ENCODE data around the gene PMEPA1. TPM values are rescaled to one million over a fixed set of nuclear protein-coding genes. Genes with fewer than 3 reads are reported as not detected.

PMEPA1 gene
- total and polyA plus RNA-seq, 2 donors (not counting 1 experiment from before 2014, with no cell fraction given), result 9.9 to 37.4 TPM

DNA sequence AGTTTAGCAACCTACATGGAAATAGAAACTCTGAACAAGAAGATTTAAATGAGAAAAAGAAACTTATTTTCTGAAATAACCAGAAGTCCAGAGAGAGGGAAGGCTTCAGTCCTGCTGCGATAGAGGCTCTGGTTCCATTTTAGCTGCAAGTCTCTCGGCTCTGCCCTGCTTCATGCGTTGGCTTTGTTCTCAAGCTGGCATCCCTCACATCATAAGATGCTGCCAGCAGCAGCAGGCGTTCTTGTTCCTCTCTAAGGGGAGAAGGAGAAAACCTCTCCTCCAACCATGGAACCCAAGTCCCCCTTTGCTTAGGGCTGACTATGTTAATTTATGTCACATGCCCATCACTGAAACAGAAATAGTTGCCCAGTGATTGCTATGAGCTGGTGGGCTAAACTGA lies 46.4 kb upstream of the PMEPA1 start:
- intact Hi-C loops (cut with micrococcal nuclease), result no loop called here
- H3K27ac ChIP-seq (ENCODE audit: low read length in 2 of 2), result no peak overlapping the region
- no peak overlapping the region for H2AFZ ChIP-seq (ENCODE audit: insufficient read depth, low read depth, low read length, poor library complexity, severe bottlenecking)
- Mint-ChIP-seq H3K27me3 (peaks cover 42% of the 10 kb centered on the region), H3K27ac (no peak overlapping the region), H3K4me1 (peaks cover 7% of the 10 kb centered on the region), H3K9me3 (ENCODE audit: insufficient read depth) (no peaks in the 10 kb centered on the region), H3K4me3 (no peak overlapping the region)
- CTCF ChIA-PET, result no interaction called here
- H3K4me1 ChIP-seq (ENCODE audit: control insufficient read depth in 2 of 2, insufficient read depth in 2 of 2, low read length in 2 of 2), result peaks cover 0 to 4% of the 10 kb centered on the region in 2 donors
- H3K9me3 ChIP-seq (ENCODE audit: control extremely low read depth in 1 of 3, control insufficient read depth in 2 of 3, insufficient read depth in 1 of 3, low read length in 2 of 3), result peaks cover 0 to 17% (median 6%) of the 10 kb centered on the region in 3 donors
- POLR2A ChIA-PET, result no interaction called here
- no peak overlapping the region for H3K9ac ChIP-seq (ENCODE audit: low read length)
- no peaks in the 10 kb centered on the region for H3K36me3 ChIP-seq (replicated peaks in 1 of 2; ENCODE audit: control extremely low read depth in 1 of 2, control insufficient read depth in 1 of 2, extremely low read depth in 1 of 2, insufficient read depth in 2 of 2, low read length in 1 of 2)
- H4K20me1 ChIP-seq (ENCODE audit: control insufficient read depth, insufficient read depth, low read length, poor library complexity, severe bottlenecking), result no peaks in the 10 kb centered on the region
- no peaks in the 10 kb centered on the region for H3K79me2 ChIP-seq (ENCODE audit: control insufficient read depth, insufficient read depth, low read length)
- 100% methylated on average over 2 of the region's 4 CpGs for WGBS (ENCODE audit: insufficient coverage)
- DNase-seq, result no peak
- ATAC-seq (ENCODE audit: low read depth), result no peak
- peaks cover 0 to 6% (median 2%) of the 10 kb centered on the region in 4 experiments for H3K27me3 ChIP-seq (replicated peaks in 1 of 4; ENCODE audit: control extremely low read depth in 1 of 4, control insufficient read depth in 3 of 4, insufficient read depth in 4 of 4, low read length in 3 of 4)
- TF ChIP-seq, protein P1, sequence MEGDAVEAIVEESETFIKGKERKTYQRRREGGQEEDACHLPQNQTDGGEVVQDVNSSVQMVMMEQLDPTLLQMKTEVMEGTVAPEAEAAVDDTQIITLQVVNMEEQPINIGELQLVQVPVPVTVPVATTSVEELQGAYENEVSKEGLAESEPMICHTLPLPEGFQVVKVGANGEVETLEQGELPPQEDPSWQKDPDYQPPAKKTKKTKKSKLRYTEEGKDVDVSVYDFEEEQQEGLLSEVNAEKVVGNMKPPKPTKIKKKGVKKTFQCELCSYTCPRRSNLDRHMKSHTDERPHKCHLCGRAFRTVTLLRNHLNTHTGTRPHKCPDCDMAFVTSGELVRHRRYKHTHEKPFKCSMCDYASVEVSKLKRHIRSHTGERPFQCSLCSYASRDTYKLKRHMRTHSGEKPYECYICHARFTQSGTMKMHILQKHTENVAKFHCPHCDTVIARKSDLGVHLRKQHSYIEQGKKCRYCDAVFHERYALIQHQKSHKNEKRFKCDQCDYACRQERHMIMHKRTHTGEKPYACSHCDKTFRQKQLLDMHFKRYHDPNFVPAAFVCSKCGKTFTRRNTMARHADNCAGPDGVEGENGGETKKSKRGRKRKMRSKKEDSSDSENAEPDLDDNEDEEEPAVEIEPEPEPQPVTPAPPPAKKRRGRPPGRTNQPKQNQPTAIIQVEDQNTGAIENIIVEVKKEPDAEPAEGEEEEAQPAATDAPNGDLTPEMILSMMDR (IDR thresholded peaks at IDR 0.05), result no peak
- no peak for TF ChIP-seq EZH2 (IDR thresholded peaks at IDR 0.05; ENCODE audit: borderline replicate concordance, insufficient read depth, low read depth, low read length, poor library complexity, severe bottlenecking)
- no peak overlapping the region for H3K4me2 ChIP-seq (replicated peaks; ENCODE audit: low read depth, low read length, poor library complexity, severe bottlenecking)
- no peak overlapping the region for H3K4me3 ChIP-seq (ENCODE audit: control extremely low read depth in 1 of 5, extremely low read depth in 1 of 5, insufficient read depth in 1 of 5, low read depth in 2 of 5, low read length in 4 of 5)

DNA sequence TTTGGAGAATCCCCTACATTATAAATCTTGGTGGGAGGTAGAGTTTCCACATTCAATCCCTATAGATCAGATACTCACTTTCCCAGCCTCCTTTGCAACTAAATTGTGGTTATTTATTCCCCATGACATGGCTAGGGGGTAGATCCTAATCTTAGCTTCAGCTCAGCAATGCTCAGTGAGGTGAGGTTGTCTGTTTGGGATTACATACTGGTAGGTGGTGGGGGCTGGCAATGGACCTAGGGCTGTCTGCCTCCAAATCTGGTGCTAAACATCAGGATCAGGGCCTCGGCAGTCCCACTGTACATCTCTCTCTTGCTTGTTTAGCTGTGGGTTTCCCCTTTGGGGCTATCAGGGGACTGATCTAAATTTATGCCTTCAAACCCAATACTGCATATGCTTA lies 45.8 kb upstream of the PMEPA1 start:
- Mint-ChIP-seq H3K4me1 (peaks cover 9% of the 10 kb centered on the region), H3K27ac (no peak overlapping the region), H3K4me3 (no peak overlapping the region), H3K9me3 (ENCODE audit: insufficient read depth) (no peaks in the 10 kb centered on the region), H3K27me3 (peaks cover 45% of the 10 kb centered on the region)
- intact Hi-C loops (cut with micrococcal nuclease), result no loop called here
- no peaks in the 10 kb centered on the region for H4K20me1 ChIP-seq (ENCODE audit: control insufficient read depth, insufficient read depth, low read length, poor library complexity, severe bottlenecking)
- ATAC-seq (ENCODE audit: low read depth) (no peak), DNase-seq (no peak)
- H3K4me3 ChIP-seq (ENCODE audit: control extremely low read depth in 1 of 5, extremely low read depth in 1 of 5, insufficient read depth in 1 of 5, low read depth in 2 of 5, low read length in 4 of 5), result no peak overlapping the region
- no peaks in the 10 kb centered on the region for H3K79me2 ChIP-seq (ENCODE audit: control insufficient read depth, insufficient read depth, low read length)
- H3K27me3 ChIP-seq (replicated peaks in 1 of 4; ENCODE audit: control extremely low read depth in 1 of 4, control insufficient read depth in 3 of 4, insufficient read depth in 4 of 4, low read length in 3 of 4), result peaks cover 0 to 6% (median 2%) of the 10 kb centered on the region in 4 experiments
- ChIA-PET CTCF (no interaction called here), POLR2A (no interaction called here)
- no peak overlapping the region for H3K4me2 ChIP-seq (replicated peaks; ENCODE audit: low read depth, low read length, poor library complexity, severe bottlenecking)
- peaks cover 0 to 12% (median 6%) of the 10 kb centered on the region in 3 donors for H3K9me3 ChIP-seq (ENCODE audit: control extremely low read depth in 1 of 3, control insufficient read depth in 2 of 3, insufficient read depth in 1 of 3, low read length in 2 of 3)
- H2AFZ ChIP-seq (ENCODE audit: insufficient read depth, low read depth, low read length, poor library complexity, severe bottlenecking), result no peak overlapping the region
- H3K4me1 ChIP-seq (ENCODE audit: control insufficient read depth in 2 of 2, insufficient read depth in 2 of 2, low read length in 2 of 2), result peaks cover 0 to 4% of the 10 kb centered on the region in 2 donors
- H3K27ac ChIP-seq (ENCODE audit: low read length in 2 of 2), result no peak overlapping the region
- no peaks in the 10 kb centered on the region for H3K36me3 ChIP-seq (replicated peaks in 1 of 2; ENCODE audit: control extremely low read depth in 1 of 2, control insufficient read depth in 1 of 2, extremely low read depth in 1 of 2, insufficient read depth in 2 of 2, low read length in 1 of 2)
- TF ChIP-seq EZH2 (IDR thresholded peaks at IDR 0.05; ENCODE audit: borderline replicate concordance, insufficient read depth, low read depth, low read length, poor library complexity, severe bottlenecking), result no peak
- TF ChIP-seq, protein P1 (IDR thresholded peaks at IDR 0.05), result no peak
- H3K9ac ChIP-seq (ENCODE audit: low read length), result no peak overlapping the region
- WGBS (ENCODE audit: insufficient coverage), result no CpG with 5 or more reads among the region's 1 CpG
